Thymus (tissue), 11 donors: Measurements from ENCODE around the gene ZCCHC2. TPM values are rescaled to one million over a fixed set of nuclear protein-coding genes. Genes with fewer than 3 reads are reported as not detected.

Experiments
- DNase-seq, 9 donors: peaks; one replicate each; pipeline ENCODE4 v3.0.0-alpha.2; 2013; ENCODE audit warnings: low spot score in 9 of 9, low read depth in 6 of 9, missing footprints in 1 of 9
- H3K27ac ChIP-seq, 2 donors: one replicate each; pipeline ENCODE4 v1.5.1; 2013; ENCODE audit warnings: control low read depth in 1 of 2, low read depth in 1 of 2, low read length in 1 of 2, mild to moderate bottlenecking in 1 of 2, moderate library complexity in 1 of 2
- H3K27me3 ChIP-seq, 2 donors: one replicate each; pipeline ENCODE4 v1.5.1; 2013; ENCODE audit warnings: low read length in 1 of 2; ENCODE audit not compliant: control insufficient read depth in 2 of 2, insufficient read depth in 1 of 2
- H3K36me3 ChIP-seq, 2 donors: one replicate each; pipeline ENCODE4 v1.5.1; 2013; ENCODE audit warnings: low read length in 1 of 2, mild to moderate bottlenecking in 1 of 2, moderate library complexity in 1 of 2; ENCODE audit not compliant: control insufficient read depth in 2 of 2, insufficient read depth in 2 of 2
- H3K4me1 ChIP-seq, 2 donors: one replicate each; pipeline ENCODE4 v1.5.1; 2013; ENCODE audit warnings: low read length in 2 of 2; ENCODE audit not compliant: control insufficient read depth in 2 of 2, insufficient read depth in 2 of 2
- H3K4me3 ChIP-seq, 2 donors: one replicate each; pipeline ENCODE4 v1.5.1; 2013; ENCODE audit warnings: low read length in 2 of 2, control low read depth in 1 of 2, mild to moderate bottlenecking in 1 of 2
- H3K9me3 ChIP-seq, 2 donors: one replicate each; pipeline ENCODE4 v1.5.1; 2013; ENCODE audit warnings: low read length in 1 of 2, mild to moderate bottlenecking in 1 of 2; ENCODE audit not compliant: control insufficient read depth in 2 of 2, insufficient read depth in 1 of 2
- WGBS: extraction: QIAGEN DNeasy Blood & Tissue Kit; methylation state at CpG from one replicate; pipeline ENCODE4 v1.1.7; 2013; 5-methylcytosine and 5-hydroxymethylcytosine counted together
- polyA plus RNA-seq: library from polyadenylated mRNA; stranded (reverse); fragments of 200-250 nt; gene quantifications from one replicate; pipeline ENCODE4 v1.2.3, GENCODE V29; 2013
- total RNA-seq: library from RNA; stranded (reverse); fragments of 120-200 nt; gene quantifications from one replicate; pipeline ENCODE4 v1.2.4, GENCODE V29; 2013
- donor health status: healthy.

The ZCCHC2 gene
- total and polyA plus RNA-seq, 2 donors: 10.7 to 12.8 TPM

DNA sequence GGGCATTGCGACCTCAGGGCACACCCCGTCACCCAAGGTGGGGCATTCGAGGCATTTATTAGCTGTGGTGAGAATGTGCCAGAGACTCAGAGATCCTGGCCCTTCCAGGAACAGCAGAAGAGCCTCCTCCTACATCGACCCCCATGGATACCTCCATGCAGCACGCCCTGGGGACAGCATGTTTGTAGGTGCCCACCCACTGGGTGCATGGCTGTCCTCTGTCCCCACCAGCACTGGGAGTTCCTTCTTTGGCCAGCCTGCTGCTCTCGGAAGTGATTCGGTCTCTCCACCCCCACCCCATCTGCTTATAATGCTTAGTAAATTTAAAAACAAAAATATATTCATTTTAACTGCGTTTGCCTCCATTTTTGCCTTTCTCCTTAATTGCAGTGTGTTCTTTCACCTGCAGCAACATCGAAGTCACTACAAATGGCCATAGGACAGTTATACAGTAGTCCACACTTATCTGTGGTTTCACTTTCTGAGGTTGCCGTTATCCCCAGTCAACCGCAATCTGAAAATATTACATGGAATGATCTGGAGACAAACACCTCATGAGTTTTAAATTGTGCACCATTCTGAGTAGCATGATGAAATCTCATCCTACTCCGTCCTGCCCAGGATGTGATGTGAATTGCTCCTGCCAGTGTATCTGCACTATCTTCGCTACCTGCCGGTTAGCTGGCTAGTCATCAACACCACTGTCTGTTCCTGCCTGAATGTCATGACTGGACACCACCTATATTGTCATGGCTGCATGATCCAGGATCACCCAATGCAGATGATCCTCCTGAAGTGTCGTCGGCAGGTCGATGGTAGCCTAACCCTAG, 29.6 kb upstream of the ZCCHC2 start:
- Histone ChIP-seq H3K27ac (no peak overlapping the region), H3K4me3 (no peak overlapping the region), H3K27me3 (no peaks in the 10 kb centered on the region), H3K4me1 (no peaks in the 10 kb centered on the region), H3K36me3 (no peaks in the 10 kb centered on the region), H3K9me3 (no peaks in the 10 kb centered on the region)
- DNase-seq: no peak
- WGBS: 98% methylated on average over 17 of the region's 17 CpGs

DNA sequence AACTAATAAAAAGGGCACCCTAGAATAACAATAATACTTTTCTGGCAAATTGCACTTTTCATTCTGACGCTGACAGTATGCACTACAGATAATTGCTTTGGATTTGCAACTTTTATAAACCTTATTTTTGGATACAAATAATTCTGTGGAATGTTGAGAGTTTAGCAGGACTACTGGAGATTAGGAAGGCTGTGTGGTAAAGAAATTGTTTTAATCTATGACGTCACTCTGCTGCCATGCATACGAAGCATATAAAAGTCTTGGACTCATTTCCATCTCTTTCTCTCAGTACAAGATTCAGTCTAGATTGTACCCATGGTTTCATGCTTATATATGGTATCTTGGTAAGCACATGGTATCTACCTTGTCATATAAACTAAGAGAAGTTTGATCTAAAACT, 28.1 kb upstream of the ZCCHC2 start:
- no peak for DNase-seq
- no peak overlapping the region for H3K4me3 ChIP-seq
- H3K4me1 ChIP-seq: no peaks in the 10 kb centered on the region
- H3K27me3 ChIP-seq: no peaks in the 10 kb centered on the region
- no peaks in the 10 kb centered on the region for H3K36me3 ChIP-seq
- WGBS: 94% methylated on average over 3 of the region's 3 CpGs
- no peaks in the 10 kb centered on the region for H3K9me3 ChIP-seq
- no peak overlapping the region for H3K27ac ChIP-seq

DNA sequence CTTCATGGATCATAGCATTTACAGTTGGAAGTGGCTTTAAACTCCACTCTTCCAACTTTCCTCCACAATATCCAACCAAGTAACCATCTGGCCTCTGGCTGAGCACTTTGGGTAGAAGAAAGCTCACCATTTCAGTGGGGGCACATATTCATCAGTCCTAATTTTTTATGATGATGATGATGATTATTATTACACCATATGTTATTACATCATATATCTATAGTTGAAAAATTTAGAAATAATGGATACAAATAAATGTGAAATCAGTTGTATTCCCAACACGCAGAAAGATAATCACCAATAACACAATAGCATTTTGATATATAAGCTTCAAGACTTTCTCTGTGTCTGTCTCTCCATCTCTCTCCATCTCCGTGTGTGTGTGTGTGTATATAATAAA, 26.6 kb upstream of the ZCCHC2 start:
- no peak for DNase-seq
- Histone ChIP-seq H3K36me3 (no peaks in the 10 kb centered on the region), H3K27ac (no peak overlapping the region), H3K27me3 (no peaks in the 10 kb centered on the region), H3K4me3 (no peak overlapping the region), H3K4me1 (no peaks in the 10 kb centered on the region), H3K9me3 (no peaks in the 10 kb centered on the region)
- 98% methylated on average over 2 of the region's 2 CpGs for WGBS

DNA sequence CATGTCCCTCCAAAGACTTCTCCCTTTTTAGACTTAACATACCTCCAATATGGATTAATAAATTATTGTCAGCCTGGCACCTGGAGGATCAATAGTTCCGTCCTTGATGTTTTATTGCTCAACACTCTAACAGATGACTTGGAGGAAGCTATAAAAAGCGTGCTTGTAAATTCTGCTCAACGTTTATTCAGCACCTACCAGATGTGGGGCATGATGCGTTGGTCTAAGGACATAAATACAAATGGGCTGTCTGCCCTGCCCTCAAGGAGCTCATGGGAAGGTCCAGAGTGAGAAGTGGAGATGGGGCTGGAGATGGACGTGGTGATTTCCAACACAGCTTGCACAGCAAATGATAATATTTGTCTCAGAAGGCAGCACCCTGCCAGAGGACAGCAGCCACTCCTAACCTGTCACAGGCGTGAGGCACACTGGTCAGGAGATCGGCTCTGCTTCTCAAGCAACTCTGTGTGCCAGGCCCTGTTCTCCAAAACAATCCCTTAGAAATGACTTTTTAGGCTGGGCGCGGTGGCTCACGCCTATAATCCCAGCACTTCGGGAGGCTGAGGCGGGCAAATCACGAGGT, 25.5 kb upstream of the ZCCHC2 start:
- WGBS: 93% methylated on average over 13 of the region's 13 CpGs
- Histone ChIP-seq H3K4me3 (no peak overlapping the region), H3K27me3 (no peaks in the 10 kb centered on the region), H3K27ac (no peak overlapping the region), H3K36me3 (no peaks in the 10 kb centered on the region), H3K9me3 (no peaks in the 10 kb centered on the region), H3K4me1 (no peaks in the 10 kb centered on the region)
- no peak for DNase-seq

DNA sequence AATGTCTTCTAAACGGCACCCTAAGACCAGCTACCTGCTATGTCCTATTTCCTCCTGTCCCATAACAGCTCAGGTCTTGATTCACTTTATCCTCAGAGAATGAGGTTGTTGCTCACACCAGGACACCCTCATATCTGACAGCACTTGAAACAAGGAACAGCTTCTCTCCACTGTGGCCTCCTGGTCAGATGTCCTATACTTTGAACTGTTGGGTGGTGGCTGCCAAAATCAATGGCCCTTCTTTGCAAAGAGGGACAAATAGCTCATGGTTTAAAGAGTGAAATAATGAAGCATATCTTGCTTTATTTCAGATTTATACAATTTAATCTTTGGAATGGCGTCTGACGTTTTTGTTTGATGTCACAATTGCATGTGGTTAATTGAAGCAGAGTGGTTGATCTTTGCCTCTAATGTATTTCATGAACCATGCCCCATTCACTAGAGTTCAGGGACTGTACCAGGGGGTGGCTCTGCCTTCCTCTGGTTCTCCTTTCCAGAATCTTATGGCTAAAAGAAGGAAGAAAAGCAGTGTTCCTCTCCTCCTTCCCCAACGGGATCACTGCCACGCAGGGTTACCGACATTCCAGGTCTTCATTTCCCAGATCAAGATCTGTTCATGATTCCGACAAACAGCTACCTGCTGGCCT, 24.1 kb upstream of the ZCCHC2 start:
- H3K4me1 ChIP-seq: no peaks in the 10 kb centered on the region
- no peak overlapping the region for H3K4me3 ChIP-seq
- no peaks in the 10 kb centered on the region for H3K27me3 ChIP-seq
- peaks cover 0 to 6% of the 10 kb centered on the region in 2 donors for H3K9me3 ChIP-seq
- WGBS: 96% methylated on average over 7 of the region's 7 CpGs
- no peak for DNase-seq
- H3K27ac ChIP-seq: no peak overlapping the region
- H3K36me3 ChIP-seq: no peaks in the 10 kb centered on the region

DNA sequence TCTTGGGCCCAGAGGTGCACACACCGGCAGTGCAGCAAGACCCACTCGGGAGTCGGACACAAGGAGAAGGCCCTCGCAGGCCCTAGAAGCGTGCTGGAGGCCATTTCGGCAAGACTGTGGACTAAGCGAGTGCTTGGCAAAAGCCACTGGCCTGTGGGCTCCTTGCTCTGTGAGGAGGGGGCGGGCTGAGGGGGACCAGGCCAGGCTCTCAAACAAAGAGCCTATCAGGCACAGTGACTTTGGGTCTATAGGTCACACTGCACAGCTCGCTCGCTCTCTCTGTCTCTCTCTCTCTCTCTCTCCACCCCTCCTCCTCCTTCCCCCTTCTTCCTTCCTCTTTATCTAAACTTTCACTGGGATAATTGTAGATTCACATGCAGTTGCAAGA, 23.6 kb upstream of the ZCCHC2 start:
- Histone ChIP-seq H3K4me3 (no peak overlapping the region), H3K27me3 (no peaks in the 10 kb centered on the region), H3K36me3 (no peaks in the 10 kb centered on the region), H3K4me1 (no peaks in the 10 kb centered on the region), H3K27ac (no peak overlapping the region), H3K9me3 (peaks cover 0 to 12% of the 10 kb centered on the region in 2 donors)
- WGBS: 88% methylated on average over 10 of the region's 10 CpGs
- no peak for DNase-seq

DNA sequence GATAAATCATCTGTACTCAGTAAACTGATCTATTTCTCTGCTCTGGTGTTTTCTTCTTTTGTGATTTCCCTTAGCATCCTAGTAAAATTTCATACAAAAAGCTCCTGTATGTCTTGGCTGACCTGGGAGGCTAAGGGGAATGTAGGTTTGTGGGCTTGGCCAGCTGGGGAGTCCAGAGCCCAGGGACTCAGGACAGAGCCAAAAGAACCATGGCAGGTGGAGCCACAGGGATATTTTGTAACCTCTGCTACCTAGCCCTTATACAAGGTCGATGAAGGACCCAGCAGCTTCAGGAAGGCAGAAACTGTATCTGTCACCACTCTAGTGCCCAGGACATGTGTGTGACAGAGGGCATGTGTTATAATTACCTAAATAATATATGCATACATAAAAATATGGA, 22.7 kb upstream of the ZCCHC2 start:
- Histone ChIP-seq H3K36me3 (no peaks in the 10 kb centered on the region), H3K9me3 (peaks cover 0 to 12% of the 10 kb centered on the region in 2 donors), H3K27ac (no peak overlapping the region), H3K4me1 (peaks cover 0 to 2% of the 10 kb centered on the region in 2 donors), H3K27me3 (no peaks in the 10 kb centered on the region), H3K4me3 (no peak overlapping the region)
- DNase-seq: no peak
- 90% methylated on average over 1 of the region's 1 CpG for WGBS

DNA sequence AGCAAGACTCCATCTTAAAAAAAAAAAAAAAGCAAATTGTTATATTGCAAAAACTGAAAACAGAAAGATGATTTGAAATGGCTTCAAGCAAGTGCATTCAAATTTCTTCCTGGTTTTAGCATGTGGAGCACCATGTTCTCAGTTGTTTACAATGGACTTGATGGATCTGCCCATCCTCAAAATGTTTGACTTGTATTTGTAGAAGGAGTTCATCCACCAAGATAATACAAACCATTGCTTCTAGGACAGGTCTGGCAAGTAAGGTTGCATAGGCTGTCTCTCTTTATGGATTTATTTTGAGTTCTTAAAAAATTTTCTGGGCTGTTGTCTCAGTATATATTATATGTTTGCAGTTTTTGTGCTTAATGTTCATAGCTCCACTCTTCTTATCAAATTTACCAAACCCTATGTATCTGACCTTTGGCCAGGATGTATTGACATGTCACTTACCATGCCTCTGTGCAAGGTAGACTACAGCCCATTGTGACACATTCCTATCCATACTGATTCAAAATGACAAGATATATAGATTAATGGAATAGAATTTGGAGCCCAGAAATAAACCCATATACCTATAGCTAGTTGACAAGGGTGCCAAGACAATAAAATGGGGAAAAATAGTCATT, 21.7 kb upstream of the ZCCHC2 start:
- no peak for DNase-seq
- no peak overlapping the region for H3K4me3 ChIP-seq
- H3K27me3 ChIP-seq: no peaks in the 10 kb centered on the region
- peaks cover 3 to 11% of the 10 kb centered on the region in 2 donors for H3K4me1 ChIP-seq
- H3K9me3 ChIP-seq: peaks cover 0 to 12% of the 10 kb centered on the region in 2 donors
- H3K27ac ChIP-seq: no peak overlapping the region
- H3K36me3 ChIP-seq: no peaks in the 10 kb centered on the region
